ENCODE measurements around the gene PANX3. TPM values are rescaled to one million over a fixed set of nuclear protein-coding genes. Genes with fewer than 3 reads are reported as not detected.
A peak's percentile ranks its signal among the peaks of the same experiment; 100 is the strongest.

Gene PANX3
- total and polyA plus RNA-seq, 12 donors, result not detected

GRCh38 chr11:124644426-124645280 is 33.4 kb downstream of the PANX3 start:
- Histone ChIP-seq H3K4me1 (peaks cover 0 to 12% (median 6%) of the 10 kb centered on the region in 9 donors), H3K9me3 (no peaks in the 10 kb centered on the region), H3K27ac (no peak overlapping the region), H3K27me3 (no peaks in the 10 kb centered on the region), H3K4me3 (peak overlapping the region in 4 of 10 donors; percentile 1 to 26 (median 12)), H3K36me3 (peaks cover 0 to 29% (median 0%) of the 10 kb centered on the region in 9 donors)
- 24% methylated on average over 16 of the region's 16 CpGs for WGBS, 2 donors
- ATAC-seq, result peak; percentile 57 to 88 (median 80)
- TF ChIP-seq CTCF (IDR thresholded peaks at IDR 0.05), result peak; percentile 72 to 87 (median 81)
- peak; percentile 17 to 35 for DNase-seq
- intact Hi-C loops (cut with DNase I), result loop anchor here in 6 of 10 donors (1.0 to 10.0 kb wide), 5 partner anchors 190 to 220 kb away; partner anchors contain the start of gene ROBO3 (in 1 of the 6)

GRCh38 chr11:124646148-124646547 is 34.9 kb downstream of the PANX3 start:
- intact Hi-C loops (cut with DNase I), result loop anchor here in 3 of 10 donors (5.0 to 10.0 kb wide), 3 partner anchors 189 to 219 kb away; partner anchors contain the start of gene ROBO3 (in 1 of the 3)
- Histone ChIP-seq H3K27ac (no peak overlapping the region), H3K4me1 (peaks cover 0 to 12% (median 6%) of the 10 kb centered on the region in 9 donors), H3K9me3 (no peaks in the 10 kb centered on the region), H3K36me3 (peaks cover 0 to 37% (median 0%) of the 10 kb centered on the region in 9 donors), H3K27me3 (no peaks in the 10 kb centered on the region), H3K4me3 (no peak overlapping the region)
- DNase-seq, result no peak
- no peak for ATAC-seq
- 81 to 87% methylated on average over 3 of the region's 3 CpGs for WGBS, 2 donors
- TF ChIP-seq CTCF (IDR thresholded peaks at IDR 0.05), result no peak

- no peak overlapping the region for H3K4me3 ChIP-seq
- intact Hi-C loops (cut with DNase I), result loop anchor here in 3 of 10 donors (5.0 to 10.0 kb wide), 3 partner anchors 186 to 216 kb away; partner anchors contain the start of gene ROBO3 (in 1 of the 3)
- no peak for ATAC-seq
- 63 to 64% methylated on average over 6 of the region's 6 CpGs for whole genome bisulfite sequencing, 2 donors
- peaks cover 0 to 56% (median 5%) of the 10 kb centered on the region in 9 donors for H3K36me3 ChIP-seq
- no peak overlapping the region for H3K27ac ChIP-seq
- DNase-seq, result no peak
- TF ChIP-seq CTCF (IDR thresholded peaks at IDR 0.05), result no peak
- no peaks in the 10 kb centered on the region for H3K27me3 ChIP-seq
- H3K9me3 ChIP-seq, result no peaks in the 10 kb centered on the region
- H3K4me1 ChIP-seq, result peaks cover 0 to 12% (median 6%) of the 10 kb centered on the region in 9 donors
Measured at GRCh38 chr11:124648610-124649009, 37.4 kb downstream of the PANX3 start.

- H3K9me3 ChIP-seq, result no peaks in the 10 kb centered on the region
- H3K27me3 ChIP-seq, result no peaks in the 10 kb centered on the region
- DNase-seq (no peak), ATAC-seq (no peak)
- no peak for TF ChIP-seq CTCF (IDR thresholded peaks at IDR 0.05)
- intact Hi-C loops (cut with DNase I), result no loop called here
- no peak overlapping the region for H3K4me3 ChIP-seq
- WGBS, 2 donors, result 71 to 75% methylated on average over 16 of the region's 16 CpGs
- no peaks in the 10 kb centered on the region for H3K4me1 ChIP-seq
- H3K36me3 ChIP-seq, result peaks cover 0 to 61% (median 5%) of the 10 kb centered on the region in 9 donors
- H3K27ac ChIP-seq, result no peak overlapping the region
Measured at GRCh38 chr11:124656774-124657630, 45.8 kb downstream of the PANX3 start.

Data from heart right ventricle (tissue), 16 donors.